A549 (cell line): ENCODE data around the gene EFEMP2. TPM values are rescaled to one million over a fixed set of nuclear protein-coding genes. Genes with fewer than 3 reads are reported as not detected.

ENCODE experiments used
- ATAC-seq, 2 experiments: fragments of 200-7000 bp in 1 of 2; fragments of >200 bp in 1 of 2; cut with Nextera tagmentation in 1 of 2; cut with Tn5 transposase in 1 of 2; 3 replicates each; pipeline versions ENCODE4 v1.8.0 to v1.9.1; 2018 to 2020; ENCODE audit warnings: mild to moderate bottlenecking in 1 of 2, moderate library complexity in 1 of 2
- CTCF ChIA-PET: fragments of 300-600 bp; sonication (Branson Sonifier 250); formaldehyde crosslinking; extraction: SDS; loops from one replicate; lab custom pipeline; 2021; ENCODE audit warnings: antibody characterized with exemption, inconsistent platforms; lab: Yijun Ruan, JAX
- POLR2A ChIA-PET: fragments of 350-600 bp; formaldehyde crosslinking; extraction: SDS; loops from one replicate; lab custom pipeline; 2021; ENCODE audit warnings: antibody characterized with exemption, inconsistent platforms; lab: Yijun Ruan, JAX
- DNase-seq, 2 experiments: peaks; one replicate each; pipeline versions ENCODE4 v3.0.0 to v3.0.0-alpha.2; 2011 to 2016; ENCODE audit warnings: low read depth in 1 of 2, low spot score in 1 of 2
- FAIRE-seq: peaks from 2 replicates; lab custom pipeline; 2011; peaks lifted over from hg19 to GRCh38; lab: Jason Lieb, UNC
- H3K27ac ChIP-seq, 2 experiments: fragments of >200 bp; sonication (Bioruptor Twin); formaldehyde crosslinking; 3 replicates each; pipeline ENCODE4 v1.5.1; 2016 to 2017
- H3K4me1 ChIP-seq: fragments of >200 bp; sonication (Bioruptor Twin); formaldehyde crosslinking; 3 replicates; pipeline ENCODE4 v1.6.1; 2016
- H3K4me2 ChIP-seq: fragments of >200 bp; sonication (Bioruptor Twin); formaldehyde crosslinking; 3 replicates; pipeline ENCODE4 v1.6.1; 2016
- H3K4me3 ChIP-seq: fragments of >200 bp; sonication (Bioruptor Twin); formaldehyde crosslinking; 3 replicates; pipeline ENCODE4 v1.5.1; 2016
- H3K9me3 ChIP-seq: fragments of >200 bp; sonication (Bioruptor Twin); formaldehyde crosslinking; 3 replicates; pipeline ENCODE4 v1.6.1; 2016
- CHD2 ChIP-seq: fragments of 150-350 bp; IDR thresholded peaks from 2 replicates; pipeline ENCODE4 v1.6.1; 2014; ENCODE audit warnings: low read length; ENCODE audit not compliant: partially characterized antibody
- EHF ChIP-seq: fragments of 250-450 bp; sonication (Bioruptor Pico); IDR thresholded peaks from 2 replicates; pipeline ENCODE4 v1.5.0; 2020; ENCODE audit warnings: mild to moderate bottlenecking
- HOXA7 ChIP-seq: fragments of 250-450 bp; sonication (Bioruptor Pico); IDR thresholded peaks from 2 replicates; pipeline ENCODE4 v1.5.0; 2020; ENCODE audit warnings: mild to moderate bottlenecking, moderate library complexity
- MAZ ChIP-seq: fragments of 150-350 bp; IDR thresholded peaks from 2 replicates; pipeline ENCODE4 v1.6.1; 2014; ENCODE audit warnings: antibody characterized with exemption, low read depth, low read length, borderline replicate concordance
- MYC ChIP-seq: IDR thresholded peaks from 2 replicates; pipeline ENCODE4 v1.6.1; 2012; ENCODE audit warnings: mild to moderate bottlenecking, inconsistent platforms, low read length, improper control_type of control experiment, borderline replicate concordance
- NPAS2 ChIP-seq: fragments of 250-450 bp; sonication (Bioruptor Pico); IDR thresholded peaks from 2 replicates; pipeline ENCODE4 v1.8.0; 2022; ENCODE audit warnings: mild to moderate bottlenecking, moderate library complexity, borderline replicate concordance
- PHF8 ChIP-seq: fragments of 200-600 bp; sonication (generic); IDR thresholded peaks from 2 replicates; pipeline ENCODE4 v1.6.1; 2016; ENCODE audit warnings: low read depth, mild to moderate bottlenecking, antibody characterized with exemption, moderate library complexity, borderline replicate concordance
- RARB ChIP-seq: fragments of 250-450 bp; sonication (Bioruptor Pico); IDR thresholded peaks from 2 replicates; pipeline ENCODE4 v1.8.0; 2021; ENCODE audit warnings: mild to moderate bottlenecking, moderate library complexity
- RFX5 ChIP-seq: fragments of 450-650 bp; IDR thresholded peaks from 2 replicates; pipeline ENCODE4 v1.7.1; 2014; ENCODE audit warnings: antibody characterized with exemption, mild to moderate bottlenecking, moderate library complexity
- RNF2 ChIP-seq: fragments of 200-600 bp; sonication (generic); IDR thresholded peaks from 2 replicates; pipeline ENCODE4 v1.6.1; 2016; ENCODE audit warnings: low read depth, mild to moderate bottlenecking, antibody characterized with exemption, moderate library complexity, borderline replicate concordance
- TP53 ChIP-seq: fragments of 250-450 bp; sonication (Bioruptor Pico); IDR thresholded peaks from 2 replicates; pipeline ENCODE4 v1.5.0; 2021; ENCODE audit warnings: mild to moderate bottlenecking, moderate library complexity
- WGBS: methylation state at CpG from one replicate; pipeline ENCODE4 v1.1.6; 2017; ENCODE audit errors: missing lambda C conversion rate; 5-methylcytosine and 5-hydroxymethylcytosine counted together
- polyA plus RNA-seq, 4 experiments: library from polyadenylated mRNA; depleted of rRNA in 3 of 4; stranded (reverse); fragments of >200 nt; fragmentation: RNase III in 1 of 4; extraction: RNeasy Plus Mini Kit Qiagen cat#74134 plus additional on column Dnase treatment in 1 of 4; gene quantifications; 2 replicates in 3 of 4; 3 replicates in 1 of 4; pipeline ENCODE4 v1.2.3, GENCODE V29; 2011 to 2017
- TF ChIP-seq, protein P1 (sequence below): fragments of >200 bp; sonication (Bioruptor Twin); formaldehyde crosslinking; IDR thresholded peaks from 3 replicates; pipeline ENCODE4 v1.6.1; 2016
- TF ChIP-seq, protein P2 (sequence below): IDR thresholded peaks from 2 replicates; pipeline ENCODE4 v1.6.1; 2012
- TF ChIP-seq, protein P3 (sequence below): fragments of 250-450 bp; sonication (Bioruptor Pico); IDR thresholded peaks from 2 replicates; pipeline ENCODE4 v1.5.0; 2020; ENCODE audit warnings: low read depth, mild to moderate bottlenecking, moderate library complexity
- TF ChIP-seq, protein P4 (sequence below): IDR thresholded peaks from 2 replicates; pipeline ENCODE4 v1.6.1; 2012; ENCODE audit warnings: low read depth, borderline replicate concordance

EFEMP2 gene
- polyA plus RNA-seq, 2 of the 4 experiments (the other 2 are of a cell fraction): 1.3 to 1.4 TPM

DNA sequence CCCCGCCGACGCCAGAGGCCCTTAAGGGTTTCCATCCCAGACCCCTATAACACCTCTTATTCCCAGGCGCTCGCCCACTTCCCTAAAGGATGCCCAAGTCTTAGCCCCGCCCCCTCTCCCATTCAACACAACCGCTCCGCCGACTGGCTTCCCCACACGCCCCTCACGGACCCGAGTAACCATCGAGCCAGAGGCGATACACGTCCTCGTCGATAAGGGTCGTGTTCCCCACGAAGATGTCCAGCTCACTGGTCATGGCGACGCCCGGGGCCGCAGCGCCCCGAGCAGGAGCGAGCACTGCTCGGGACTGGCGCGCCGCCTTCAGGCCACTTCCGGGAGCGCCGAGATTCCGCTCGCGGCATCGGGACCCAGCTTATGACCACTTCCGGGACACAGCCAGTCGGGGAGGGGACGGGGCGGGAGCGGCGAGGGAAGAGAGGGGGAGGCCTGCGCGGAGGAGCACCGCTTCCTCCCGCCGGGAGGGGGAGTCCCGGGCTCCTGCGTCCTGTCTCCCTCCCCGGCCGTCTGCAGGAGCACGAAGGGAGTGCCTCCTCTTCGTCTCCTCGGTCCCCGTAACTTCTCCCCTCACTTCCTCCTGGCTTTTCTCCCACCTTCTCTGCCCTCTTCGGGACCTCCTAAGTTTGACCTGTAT, 15.7 kb upstream of the EFEMP2 start, which contains the start of gene FIBP (continued):
- TF ChIP-seq, protein P1, sequence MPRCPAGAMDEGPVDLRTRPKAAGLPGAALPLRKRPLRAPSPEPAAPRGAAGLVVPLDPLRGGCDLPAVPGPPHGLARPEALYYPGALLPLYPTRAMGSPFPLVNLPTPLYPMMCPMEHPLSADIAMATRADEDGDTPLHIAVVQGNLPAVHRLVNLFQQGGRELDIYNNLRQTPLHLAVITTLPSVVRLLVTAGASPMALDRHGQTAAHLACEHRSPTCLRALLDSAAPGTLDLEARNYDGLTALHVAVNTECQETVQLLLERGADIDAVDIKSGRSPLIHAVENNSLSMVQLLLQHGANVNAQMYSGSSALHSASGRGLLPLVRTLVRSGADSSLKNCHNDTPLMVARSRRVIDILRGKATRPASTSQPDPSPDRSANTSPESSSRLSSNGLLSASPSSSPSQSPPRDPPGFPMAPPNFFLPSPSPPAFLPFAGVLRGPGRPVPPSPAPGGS: peak; percentile 88
- peak; percentile 62 for TF ChIP-seq MAZ
- no peak for TF ChIP-seq RARB
- TF ChIP-seq EHF (CRISPR knock-in tag): peak; percentile 98

DNA sequence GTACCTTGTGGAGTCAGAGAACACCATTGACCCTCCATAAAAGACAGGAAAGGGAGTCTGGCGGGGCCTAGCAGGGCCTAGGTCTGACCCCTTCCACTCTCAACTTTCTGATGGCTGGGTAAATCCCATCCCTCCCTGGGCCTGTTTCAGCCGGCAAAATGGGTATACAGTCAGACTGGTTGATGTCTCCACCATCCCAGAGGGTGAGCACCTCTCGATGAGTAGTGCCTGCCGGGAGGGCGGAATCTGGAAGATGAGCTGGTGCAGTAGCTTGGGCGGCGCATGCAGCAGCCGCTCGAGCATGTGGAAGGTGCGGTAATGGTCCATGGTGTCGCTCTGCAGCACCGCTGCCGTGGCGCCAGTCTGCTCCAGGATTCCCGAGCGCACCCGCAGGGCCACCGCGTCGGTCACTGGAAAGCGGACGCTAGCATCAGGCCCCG, 15.1 kb upstream of the EFEMP2 start:
- POLR2A ChIA-PET: interaction anchor here (0.6 to 4.3 kb wide), 23 partner anchors 11 to 1880 kb away, joined by 3 to 36 read pairs (median 7); partner anchors contain the start of genes C11orf68, CFL1, FOSL1 and PCNX3

DNA sequence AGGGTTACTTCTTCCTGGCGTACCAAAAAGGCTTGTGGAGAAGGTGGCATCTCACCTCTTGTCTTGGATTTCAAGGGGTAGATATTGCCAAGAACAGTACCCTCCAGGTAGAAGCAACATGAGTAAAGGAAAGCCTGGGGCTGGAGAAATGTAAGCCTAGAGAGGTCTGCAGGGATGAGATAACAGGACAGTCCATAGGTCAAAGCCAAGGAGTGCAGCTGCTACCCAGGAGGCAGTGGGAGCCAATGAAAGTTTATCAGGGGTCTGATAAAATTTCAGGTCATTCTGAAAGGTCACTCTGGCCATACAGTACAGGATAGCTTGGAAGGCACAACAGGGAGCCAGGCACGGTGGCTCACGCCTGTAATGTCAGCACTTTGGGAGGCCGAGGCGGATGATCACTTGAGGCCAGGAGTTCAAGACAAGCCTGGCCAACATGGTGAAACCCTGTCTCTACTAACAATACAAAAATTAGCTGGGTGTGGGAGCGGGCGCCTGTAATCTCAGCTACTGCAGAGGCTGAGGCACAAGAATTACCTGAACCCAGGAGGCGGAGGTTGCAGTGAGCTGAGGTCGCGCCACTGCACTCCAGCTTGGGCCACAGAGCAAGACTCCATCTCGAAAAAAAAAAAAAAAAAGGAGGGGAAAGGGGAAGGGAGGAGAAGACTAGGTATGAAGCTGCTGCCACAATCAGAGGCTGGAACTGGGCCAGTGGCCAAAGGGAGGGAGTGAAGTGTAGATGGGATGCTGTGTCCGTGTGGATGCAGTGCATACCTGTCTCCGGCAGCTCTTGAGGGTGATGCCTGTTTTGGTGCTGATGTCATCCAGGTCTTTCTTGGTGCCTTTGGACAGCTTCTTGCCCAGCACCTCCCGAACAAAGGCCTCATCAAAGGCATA, 14.5 kb upstream of the EFEMP2 start:
- POLR2A ChIA-PET: interaction anchor here (0.6 to 1.8 kb wide), 3 partner anchors 60 to 167 kb away, joined by 3 to 6 read pairs (median 3); partner anchors contain the start of gene RNASEH2C
- Histone ChIP-seq H3K9me3 (no peaks in the 10 kb centered on the region), H3K4me2 (peak overlapping the region; percentile 96), H3K4me3 (peak overlapping the region; percentile 72), H3K27ac (peak overlapping the region; percentile 93 to 96), H3K4me1 (peaks cover 37% of the 10 kb centered on the region)
- CTCF ChIA-PET: interaction anchor here (0.6 to 20.5 kb wide), 20 partner anchors 9 to 181 kb away, joined by 3 to 618 read pairs (median 17); partner anchors contain the start of genes C11orf68, CFL1, CTSW and DRAP1
- FAIRE-seq (no peak), DNase-seq (no peak), ATAC-seq (no peak)
- TF ChIP-seq PHF8: no peak
- WGBS: 82% methylated on average over 14 of the region's 14 CpGs

More for the DNA sequence above, 15.1 kb upstream of the EFEMP2 start:
- peak overlapping the region; percentile 96 for H3K4me2 ChIP-seq
- H3K4me1 ChIP-seq: peaks cover 44% of the 10 kb centered on the region
- TF ChIP-seq, protein P2, sequence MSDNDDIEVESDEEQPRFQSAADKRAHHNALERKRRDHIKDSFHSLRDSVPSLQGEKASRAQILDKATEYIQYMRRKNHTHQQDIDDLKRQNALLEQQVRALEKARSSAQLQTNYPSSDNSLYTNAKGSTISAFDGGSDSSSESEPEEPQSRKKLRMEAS: peak; percentile 40; the same call in 1 of the 2 replicates
- TF ChIP-seq RFX5 (no peak), TP53 (CRISPR knock-in tag) (no peak), RNF2 (no peak), NPAS2 (no peak), CHD2 (no peak), MYC (0 out of 2 replicates have a peak, but pooled peaks have one; percentile 36), HOXA7 (no peak), MAZ (no peak)
- TF ChIP-seq, protein P1: no peak
- TF ChIP-seq, protein P3, sequence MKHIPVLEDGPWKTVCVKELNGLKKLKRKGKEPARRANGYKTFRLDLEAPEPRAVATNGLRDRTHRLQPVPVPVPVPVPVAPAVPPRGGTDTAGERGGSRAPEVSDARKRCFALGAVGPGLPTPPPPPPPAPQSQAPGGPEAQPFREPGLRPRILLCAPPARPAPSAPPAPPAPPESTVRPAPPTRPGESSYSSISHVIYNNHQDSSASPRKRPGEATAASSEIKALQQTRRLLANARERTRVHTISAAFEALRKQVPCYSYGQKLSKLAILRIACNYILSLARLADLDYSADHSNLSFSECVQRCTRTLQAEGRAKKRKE (CRISPR knock-in tag): no peak
- TF ChIP-seq, protein P4, sequence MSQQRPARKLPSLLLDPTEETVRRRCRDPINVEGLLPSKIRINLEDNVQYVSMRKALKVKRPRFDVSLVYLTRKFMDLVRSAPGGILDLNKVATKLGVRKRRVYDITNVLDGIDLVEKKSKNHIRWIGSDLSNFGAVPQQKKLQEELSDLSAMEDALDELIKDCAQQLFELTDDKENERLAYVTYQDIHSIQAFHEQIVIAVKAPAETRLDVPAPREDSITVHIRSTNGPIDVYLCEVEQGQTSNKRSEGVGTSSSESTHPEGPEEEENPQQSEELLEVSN: 0 out of 2 replicates have a peak, but pooled peaks have one; percentile 15
- FAIRE-seq (no peak), DNase-seq (peak in 1 of 2 experiments; percentile 45), ATAC-seq (peak; percentile 0 to 4; a peak in 4 of 6 replicates)
- peak overlapping the region; percentile 72 for H3K4me3 ChIP-seq
- no peaks in the 10 kb centered on the region for H3K9me3 ChIP-seq
- CTCF ChIA-PET: interaction anchor here (0.6 to 20.5 kb wide), 33 partner anchors 10 to 228 kb away, joined by 3 to 618 read pairs (median 5); partner anchors contain the start of genes C11orf68, CFL1, CTSW and DRAP1
- H3K27ac ChIP-seq: peak overlapping the region; percentile 93 to 96
- WGBS: 0% methylated on average over 11 of the region's 23 CpGs
